Lower leg skin (tissue), 3 donors: Measurements from ENCODE around the gene SLIRP.

ENCODE experiments used
- POLR2A ChIP-seq, 2 donors: fragments of 450-650 bp; IDR thresholded peaks; one replicate each; pipeline ENCODE4 v1.6.1; 2016 to 2017; ENCODE audit warnings: antibody characterized with exemption in 2 of 2, mild to moderate bottlenecking in 1 of 2, moderate library complexity in 1 of 2
- TF ChIP-seq, protein P1 (sequence below), 3 donors: fragments of 450-650 bp; IDR thresholded peaks; one replicate each; pipeline ENCODE4 v1.5.1; 2016; ENCODE audit warnings: antibody characterized with exemption in 3 of 3, mild to moderate bottlenecking in 3 of 3, moderate library complexity in 2 of 3

DNA sequence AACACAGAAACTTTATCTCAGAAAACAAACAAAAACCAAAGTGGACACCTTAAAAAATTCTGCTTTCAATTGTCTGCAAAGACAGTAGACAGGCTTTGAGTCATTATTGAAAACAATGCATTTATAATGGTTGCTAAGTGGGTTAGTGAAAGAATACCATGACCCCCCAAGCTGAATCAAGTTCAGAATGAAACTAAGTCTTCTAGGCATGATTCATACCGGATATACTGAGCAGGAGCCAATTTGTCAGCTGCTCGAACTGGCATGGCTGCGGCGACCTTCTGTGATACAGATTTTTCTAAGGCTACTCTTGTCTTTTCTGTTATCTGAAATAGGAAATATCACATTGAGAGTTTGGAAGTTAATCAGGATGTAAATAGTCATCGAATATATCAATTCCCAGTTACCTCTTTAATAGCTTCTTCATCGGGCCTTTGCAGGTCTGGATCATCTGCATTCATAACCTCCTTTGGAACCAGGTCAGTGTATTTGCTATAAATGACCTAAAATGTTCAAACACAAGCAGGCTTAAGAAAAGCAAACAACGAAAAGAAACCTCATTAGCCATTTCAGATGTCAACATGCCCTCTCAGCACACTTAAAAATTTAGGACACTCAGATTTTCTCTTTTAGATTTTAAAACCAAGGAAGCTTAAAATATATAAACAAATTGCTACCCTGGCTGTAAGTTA is 30.8 kb downstream of the SLIRP start:
- TF ChIP-seq, protein P1, sequence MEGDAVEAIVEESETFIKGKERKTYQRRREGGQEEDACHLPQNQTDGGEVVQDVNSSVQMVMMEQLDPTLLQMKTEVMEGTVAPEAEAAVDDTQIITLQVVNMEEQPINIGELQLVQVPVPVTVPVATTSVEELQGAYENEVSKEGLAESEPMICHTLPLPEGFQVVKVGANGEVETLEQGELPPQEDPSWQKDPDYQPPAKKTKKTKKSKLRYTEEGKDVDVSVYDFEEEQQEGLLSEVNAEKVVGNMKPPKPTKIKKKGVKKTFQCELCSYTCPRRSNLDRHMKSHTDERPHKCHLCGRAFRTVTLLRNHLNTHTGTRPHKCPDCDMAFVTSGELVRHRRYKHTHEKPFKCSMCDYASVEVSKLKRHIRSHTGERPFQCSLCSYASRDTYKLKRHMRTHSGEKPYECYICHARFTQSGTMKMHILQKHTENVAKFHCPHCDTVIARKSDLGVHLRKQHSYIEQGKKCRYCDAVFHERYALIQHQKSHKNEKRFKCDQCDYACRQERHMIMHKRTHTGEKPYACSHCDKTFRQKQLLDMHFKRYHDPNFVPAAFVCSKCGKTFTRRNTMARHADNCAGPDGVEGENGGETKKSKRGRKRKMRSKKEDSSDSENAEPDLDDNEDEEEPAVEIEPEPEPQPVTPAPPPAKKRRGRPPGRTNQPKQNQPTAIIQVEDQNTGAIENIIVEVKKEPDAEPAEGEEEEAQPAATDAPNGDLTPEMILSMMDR (IDR thresholded peaks at IDR 0.05) = no peak
- no peak for TF ChIP-seq POLR2A (IDR thresholded peaks at IDR 0.05)
